NCI-H526 (cell line): ENCODE results near the gene SQOR.
"Not testable (repeated sequence)": the region's sequence is repeated elsewhere in the genome, so short reads cannot be mapped to it uniquely, and the experiment has no call there.

Experiments used
- DNase-seq, 2 experiments: peaks; one replicate each; lab custom pipeline; 2025; lab: John Stamatoyannopoulos, UW

The SQOR gene

DNA sequence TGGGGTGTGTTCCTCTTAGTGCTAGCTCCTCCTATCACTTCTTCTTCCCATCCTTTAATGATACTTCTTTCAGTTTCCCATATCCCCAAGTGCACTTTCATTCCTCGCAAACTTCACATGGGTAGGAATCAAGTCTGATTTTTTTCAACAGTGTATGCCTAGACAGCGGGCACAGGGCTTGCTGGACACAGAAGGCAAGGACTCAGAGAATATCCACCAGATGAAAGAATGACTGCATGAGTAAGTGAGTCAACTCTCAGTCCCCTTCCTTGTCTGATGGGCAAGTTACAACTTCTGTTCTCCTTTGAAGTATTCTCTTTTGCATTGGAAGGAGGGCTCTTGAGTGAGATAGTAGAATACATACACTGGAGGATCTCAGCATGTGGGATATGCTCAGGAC, 3.1 kb upstream of the SQOR start:
- DNase-seq = no peak

DNA sequence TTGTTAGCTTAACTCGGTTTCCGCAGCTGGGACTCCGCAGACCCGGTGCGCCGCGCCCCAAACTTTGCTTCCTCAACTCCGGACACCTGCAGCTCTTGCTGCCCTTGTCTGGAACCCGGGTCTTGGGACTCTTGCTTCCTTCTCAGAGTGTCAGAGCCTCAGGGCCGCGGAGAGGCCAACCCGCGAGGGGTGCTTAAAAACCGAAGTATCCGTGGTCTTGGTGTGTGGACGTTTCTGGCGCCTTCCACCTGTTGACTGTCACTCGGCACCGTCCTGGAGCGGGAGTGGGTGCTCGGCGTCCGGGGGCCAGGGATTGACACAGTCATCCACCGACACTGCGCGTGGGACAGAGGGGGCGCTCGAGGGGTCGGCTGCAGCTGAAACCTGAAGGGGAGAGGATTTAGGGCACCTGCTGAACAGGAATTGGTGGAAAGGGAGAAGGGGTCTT, 386 bp downstream of the SQOR start:
- DNase-seq = peak in 1 of 2 experiments; percentile 55

DNA sequence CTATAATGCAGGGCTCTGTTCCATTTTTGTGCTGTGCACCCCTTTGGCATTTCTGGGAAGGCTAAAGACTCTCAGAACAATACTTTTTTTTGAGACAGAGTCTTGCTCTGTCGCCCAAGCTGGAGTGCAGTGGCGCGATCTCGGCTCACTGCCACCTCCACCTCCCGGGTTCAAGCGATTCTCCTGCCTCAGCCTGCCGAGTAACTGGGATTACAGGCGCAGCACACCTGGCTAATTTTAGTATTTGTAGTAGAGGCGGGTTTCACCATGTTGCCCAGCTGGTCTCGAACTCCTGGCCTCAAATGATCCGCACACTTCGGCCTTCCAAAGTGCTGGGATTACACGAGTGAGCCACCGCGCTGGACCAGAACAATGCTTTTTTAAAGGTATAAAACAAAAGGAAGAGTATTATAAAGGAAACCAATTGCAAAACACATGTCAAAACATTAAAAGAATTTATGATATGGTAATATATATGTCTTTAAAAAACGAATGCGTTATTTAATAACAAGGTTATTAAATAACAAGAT, 999 bp downstream of the SQOR start:
- no peak for DNase-seq

DNA sequence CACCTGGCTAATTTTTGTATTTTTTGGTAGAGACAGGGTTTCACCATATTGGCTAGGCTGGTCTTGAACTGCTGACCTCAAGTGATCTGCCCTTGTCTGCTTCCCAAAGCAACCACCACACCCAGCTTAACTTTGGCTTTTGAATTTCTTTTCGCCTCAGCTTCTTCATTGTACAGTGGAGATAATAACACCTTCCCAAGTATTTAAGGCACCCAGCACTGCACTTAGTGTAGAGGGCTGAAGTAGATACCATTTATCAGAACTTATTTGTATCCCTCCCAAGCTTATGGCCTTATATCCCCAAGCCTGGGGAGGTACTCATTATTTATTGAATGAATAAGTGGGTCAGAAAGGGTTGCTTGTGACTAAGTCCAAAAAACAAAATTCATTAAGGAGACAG, 2.3 kb downstream of the SQOR start:
- no peak for DNase-seq

DNA sequence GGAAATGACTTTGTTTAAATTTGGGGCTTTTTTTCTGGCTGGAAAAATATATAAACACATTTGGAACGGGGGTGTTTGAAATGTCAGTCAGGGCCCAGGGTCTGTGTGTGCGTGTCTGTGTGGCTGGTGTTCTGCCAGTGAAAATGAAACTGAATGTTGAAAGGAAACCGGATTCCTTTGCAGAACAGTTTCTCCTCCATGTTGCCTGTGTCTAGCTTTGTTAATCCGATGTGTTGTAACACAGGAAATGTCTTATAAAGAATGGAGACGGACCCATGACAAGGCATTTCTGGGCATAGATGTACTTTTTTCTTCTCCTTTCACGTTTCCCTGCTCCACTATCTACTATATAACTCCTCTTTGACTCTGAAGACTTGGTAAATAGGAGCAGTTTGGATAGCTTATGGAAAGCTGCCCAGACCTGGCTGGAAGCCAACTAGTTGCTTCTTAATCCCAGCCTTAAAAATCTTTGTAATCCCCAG, 2.8 kb downstream of the SQOR start:
- no peak for DNase-seq

DNA sequence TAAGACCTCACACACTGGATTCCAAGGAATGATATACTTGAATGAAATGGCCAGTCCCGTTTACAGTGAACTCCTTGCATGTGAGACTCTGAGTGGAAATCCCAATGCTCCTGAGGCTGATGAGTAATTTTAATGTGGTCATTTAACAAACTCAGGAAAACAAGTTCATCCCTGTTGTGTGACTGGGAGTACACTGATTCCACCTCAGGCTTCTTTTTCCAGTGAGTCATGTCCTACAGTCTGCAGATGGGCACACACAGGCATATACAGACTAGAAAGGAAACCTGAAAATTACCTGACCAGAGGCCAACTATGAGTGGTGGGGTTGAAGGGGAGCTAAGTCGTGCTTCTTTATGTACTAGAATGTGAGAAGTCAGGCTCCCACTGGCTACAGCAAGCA, 5.8 kb downstream of the SQOR start:
- no peak for DNase-seq

DNA sequence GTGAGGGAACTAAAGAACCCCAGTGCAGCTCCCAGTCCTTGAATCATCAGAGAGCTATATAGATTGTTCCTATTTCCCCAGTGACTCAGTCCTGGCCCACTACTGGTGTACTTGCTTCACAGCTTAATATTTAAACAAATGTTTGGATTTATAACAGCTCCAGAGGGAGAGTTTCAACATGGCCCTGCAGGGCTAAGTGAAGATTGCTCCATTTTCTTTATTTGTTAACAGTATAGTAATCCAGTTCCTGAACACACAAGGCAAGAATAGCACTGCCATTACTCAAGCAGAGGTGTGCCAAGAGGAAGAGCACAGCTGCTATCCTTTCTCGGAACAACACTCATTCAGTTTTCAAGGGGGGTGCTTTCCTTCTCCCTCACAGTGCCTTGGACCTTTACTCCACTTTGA, 6.5 kb downstream of the SQOR start:
- DNase-seq = no peak

DNA sequence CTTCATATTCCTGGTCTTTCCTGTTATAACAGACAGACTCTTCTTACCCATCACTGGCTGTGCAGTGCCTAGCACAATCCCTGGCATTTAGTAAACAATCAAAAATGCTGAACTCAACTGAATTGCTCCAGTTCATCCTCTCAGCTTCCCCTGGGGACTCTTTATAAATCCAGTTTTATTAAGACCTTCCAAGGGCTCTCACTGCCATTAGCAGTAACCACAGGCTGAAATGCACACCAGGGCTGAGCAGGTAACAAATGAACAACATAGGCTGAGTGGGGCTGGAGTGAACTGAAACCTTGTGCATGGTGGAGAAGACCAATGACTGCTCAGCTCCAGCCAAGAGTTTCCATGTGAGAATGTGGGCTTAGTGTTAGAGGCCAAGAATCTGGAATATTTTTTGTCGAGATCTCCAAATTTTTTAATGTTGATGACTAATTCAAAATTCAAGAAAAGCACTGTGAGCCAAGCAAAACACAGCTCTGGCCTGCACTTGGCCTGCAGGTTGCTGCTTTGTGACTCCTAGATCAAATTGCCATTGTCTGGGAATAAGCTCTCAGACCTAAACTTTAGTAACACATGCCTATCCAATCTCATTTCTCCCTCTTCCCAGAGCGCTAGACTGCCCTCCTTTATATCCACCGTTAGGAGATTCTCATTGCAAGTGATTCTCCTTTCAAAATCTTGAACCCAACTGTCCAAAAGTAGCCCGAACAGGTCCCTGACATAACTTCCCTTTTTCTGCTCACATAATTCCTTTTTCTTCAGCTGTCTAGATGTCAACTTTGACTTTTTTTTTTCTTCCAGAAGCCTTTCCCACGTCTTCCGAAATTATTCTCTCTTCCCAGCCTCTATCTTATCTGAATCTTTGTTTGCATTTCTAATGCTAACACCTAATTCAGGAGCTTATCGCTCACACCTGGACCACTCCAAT, 7.4 kb downstream of the SQOR start:
- no peak for DNase-seq

DNA sequence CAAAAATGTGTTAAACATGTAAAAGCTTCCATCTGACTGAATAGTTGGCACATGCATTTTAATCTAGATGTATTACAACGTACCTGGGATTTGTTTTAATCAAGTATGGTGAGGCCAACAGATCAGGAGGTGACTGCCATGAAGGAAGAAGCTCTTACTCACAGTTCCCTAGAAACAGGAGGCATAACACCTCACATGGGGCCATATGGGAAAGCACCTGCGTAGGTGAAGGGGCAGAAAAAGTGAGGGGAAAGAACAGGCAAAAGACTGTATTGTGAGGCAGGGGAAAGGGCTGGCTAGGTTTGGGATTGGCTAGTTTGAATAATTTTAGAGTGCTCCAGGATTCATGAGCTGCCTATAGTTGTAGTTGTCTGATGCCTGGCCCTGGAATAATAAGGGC, 9.6 kb downstream of the SQOR start:
- DNase-seq = no peak

DNA sequence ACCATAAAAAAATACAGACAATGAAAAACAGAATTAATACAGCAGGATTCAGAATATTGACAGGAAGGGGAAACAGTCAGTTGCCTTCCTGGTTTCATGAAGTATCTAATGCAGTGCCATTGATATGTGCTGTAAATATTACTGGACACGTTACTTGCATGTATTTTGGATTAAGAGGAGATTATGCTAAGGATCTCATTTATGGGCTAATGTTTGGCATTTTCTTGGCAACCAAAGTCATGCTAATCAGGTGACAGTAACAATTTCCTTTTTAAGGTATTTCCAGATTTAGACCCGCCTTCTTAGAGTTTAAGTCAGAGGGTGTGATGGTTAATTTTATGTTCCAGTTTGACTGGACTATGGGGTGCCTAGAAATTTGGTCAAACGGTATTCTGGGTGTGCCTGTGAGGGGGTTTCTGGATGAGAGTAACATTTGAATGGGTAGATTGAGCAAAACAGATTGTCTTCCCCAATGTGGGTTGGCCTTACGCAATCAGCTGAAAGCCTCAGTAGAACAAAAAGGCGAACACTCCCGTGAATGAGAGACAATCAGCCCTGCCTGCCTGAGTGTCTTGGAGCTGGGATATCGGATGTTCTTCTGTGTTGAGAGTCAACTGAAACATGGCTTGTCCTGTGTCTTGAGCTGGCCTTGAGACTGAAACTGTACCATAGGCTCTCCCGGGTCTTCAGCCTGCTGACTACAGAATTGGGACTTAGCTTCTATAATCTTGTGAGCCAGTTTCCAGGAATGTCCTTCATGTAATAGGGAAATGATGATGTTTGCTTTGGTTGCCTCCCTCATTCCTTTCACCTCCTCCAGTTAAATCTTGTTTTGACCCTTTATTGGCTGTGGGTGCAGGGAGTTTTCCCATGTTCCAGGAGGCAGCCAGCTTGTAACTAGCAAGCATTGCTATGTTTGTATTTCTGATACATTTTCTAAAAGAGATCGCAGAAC, 10.5 kb downstream of the SQOR start:
- DNase-seq = no peak

DNA sequence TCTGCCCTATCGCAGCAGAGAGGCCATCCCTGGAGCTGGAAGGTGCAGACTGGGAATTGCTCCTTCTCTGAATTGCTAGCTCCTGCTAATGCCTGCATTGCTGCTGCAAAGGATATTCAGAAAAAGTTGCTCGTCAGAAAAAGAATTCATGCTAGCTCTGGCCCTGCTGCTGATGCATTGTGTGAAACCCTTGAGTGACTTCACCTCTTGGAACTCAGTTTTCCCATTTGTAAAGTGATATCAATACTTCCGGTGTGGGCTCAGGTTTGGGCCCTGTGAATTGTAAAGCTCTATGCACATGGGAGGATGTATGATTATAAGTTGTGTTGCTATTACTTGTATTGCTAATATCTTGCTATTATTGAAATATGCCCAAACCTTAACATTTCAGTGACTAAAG, 11.4 kb downstream of the SQOR start:
- DNase-seq = no peak

DNA sequence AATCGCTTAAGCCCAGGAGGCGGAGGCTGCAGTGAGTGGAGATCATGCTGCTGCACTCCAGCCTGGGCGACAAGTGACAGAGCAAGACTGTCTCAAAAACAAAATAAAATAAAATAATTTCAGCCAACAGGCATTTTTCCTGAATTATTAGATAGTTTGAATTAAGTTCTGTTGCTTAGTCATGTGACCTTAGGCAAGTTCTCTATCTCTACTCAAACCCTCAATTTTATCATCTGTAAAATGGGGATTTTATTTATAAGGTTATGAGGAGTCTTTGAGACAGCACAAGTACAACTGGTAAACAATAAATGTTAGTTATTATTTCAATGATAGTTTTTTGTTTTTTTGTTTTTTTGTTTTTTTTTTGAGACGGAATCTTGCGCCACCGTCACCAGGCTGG, 13.0 kb downstream of the SQOR start:
- DNase-seq = no peak

DNA sequence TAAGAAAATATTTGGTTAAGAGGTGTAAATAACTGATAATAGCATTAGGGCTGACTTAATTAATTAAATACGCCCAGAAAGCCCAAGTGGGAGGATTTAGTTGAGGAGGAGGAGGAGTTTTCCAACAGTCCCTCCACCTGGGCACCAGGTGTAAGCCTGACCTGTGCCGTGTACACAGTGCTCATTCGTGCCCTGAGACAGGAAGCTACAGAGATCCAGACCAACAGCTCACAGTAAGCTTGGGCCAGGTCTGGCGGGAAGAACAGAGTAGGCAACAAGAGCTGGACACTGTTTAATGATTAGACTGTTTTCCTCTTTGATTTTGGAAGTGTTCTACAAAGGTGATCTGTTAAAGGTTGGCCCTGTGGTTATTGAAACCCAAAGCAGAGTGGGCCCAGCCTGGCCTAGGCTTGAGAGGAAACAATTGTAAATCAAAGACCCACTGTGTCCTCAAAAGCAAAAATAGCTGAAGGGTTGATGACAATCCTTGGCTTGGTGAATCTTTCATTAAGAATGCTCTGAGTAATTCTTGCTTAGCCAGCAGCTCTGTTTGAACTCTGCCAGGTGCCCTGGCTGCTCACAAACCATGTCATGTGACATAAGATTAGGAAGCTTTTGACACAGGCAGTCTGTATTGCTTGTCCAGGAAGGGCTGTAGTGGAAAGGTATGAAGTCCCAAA, 13.8 kb downstream of the SQOR start:
- no peak for DNase-seq

DNA sequence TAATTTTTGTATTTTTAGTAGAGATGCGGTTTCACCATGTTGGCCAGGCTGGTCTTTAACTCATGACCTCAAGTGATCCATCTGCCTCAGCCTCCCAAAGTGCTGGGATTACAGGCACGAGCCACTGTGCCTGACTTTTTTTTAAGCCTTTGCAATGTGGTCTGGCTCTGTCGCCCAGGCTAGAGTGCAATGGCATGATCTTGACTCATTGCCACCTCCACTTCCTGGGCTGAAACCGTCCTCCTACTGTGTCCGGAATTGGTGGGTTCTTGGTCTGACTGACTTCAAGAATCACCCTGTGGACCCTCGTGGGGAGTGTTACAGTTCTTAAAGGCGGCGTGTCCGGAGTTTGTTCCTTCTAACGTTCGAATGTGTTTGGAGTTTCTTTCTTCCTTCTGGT, 15.2 kb downstream of the SQOR start:
- DNase-seq = not testable (repeated sequence)

DNA sequence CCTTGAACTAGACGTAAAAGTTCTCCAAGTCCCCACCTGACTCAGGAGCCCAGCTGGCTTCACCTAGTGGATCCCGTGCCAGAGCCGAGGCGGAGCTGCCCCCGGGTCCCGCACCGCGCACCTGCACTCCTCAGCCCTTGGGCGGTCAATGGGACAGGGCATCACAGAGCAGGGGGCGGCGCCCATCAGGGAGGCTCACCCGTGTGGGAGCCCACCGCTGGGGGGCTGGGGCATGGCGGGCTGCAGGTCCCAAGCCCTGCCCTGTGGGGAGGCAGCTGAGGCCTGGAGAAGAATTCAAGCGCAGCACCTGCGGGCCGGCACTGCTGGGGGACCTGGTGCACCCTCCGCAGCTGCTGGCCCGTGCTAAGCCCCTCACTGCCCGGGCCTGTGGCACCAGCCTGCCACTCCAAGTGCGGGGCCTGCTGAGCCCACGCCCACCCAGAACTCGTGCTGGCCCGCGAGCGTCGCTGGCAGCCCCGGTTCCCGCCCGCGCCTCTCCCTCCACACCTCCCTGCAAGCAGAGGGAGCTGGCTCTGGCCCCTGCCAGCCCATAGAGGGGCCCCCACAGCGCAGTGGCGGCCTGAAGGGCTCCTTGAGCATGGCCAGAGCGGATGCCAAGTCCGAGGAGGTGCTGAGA, 16.2 kb downstream of the SQOR start:
- DNase-seq = no peak

DNA sequence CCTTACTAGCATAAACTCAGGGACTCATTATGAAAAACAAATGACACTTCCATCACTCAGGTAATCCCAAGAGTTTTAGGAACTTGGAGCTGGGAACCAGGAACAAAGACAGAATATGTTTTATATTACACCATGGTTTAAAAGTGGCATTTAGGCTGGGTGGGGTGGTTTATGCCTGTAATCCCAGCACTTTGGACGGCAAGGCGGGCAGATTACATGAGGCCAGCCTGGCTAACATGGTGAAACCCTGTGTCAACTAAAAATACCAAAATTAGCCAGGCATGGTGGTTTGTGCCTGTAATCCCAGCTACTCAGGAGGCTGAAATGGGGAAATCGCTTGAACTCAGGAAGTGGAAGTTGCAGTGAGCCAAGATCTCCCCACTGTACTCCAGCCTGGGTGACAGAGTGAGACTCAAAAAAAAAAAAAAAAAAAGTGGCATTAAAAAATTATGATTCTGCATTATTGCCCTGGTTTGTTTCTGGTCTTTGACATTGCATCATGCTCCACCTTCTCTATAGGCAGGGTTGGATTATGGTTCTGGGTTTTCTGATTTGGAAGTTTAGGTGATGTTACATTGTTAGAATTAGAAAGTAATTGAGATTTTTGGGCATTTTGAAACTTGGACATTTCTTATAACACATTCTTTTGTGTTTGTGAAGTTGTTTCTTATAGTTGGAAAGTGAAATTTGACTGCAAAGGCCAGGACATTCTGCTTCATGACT, 19.0 kb downstream of the SQOR start:
- no peak for DNase-seq

DNA sequence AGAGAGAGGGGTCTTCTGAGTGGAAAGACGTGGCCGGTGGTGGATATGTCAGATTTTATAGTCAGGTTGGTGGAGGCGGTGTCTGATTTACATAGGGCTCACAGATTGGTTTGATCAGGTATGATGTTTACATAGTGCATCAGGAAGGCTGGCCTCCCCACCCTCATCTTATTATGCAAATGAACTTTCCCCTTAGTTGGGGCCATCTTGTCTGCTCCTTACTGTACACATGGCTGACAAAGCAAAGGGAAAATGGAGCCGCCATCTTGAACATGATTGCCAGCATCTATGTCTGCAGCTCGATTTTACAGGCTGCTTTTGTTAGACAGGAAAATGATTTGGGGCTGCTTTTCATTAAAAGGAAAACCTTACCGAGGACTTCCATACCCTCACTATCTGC, 19.9 kb downstream of the SQOR start:
- peak in 1 of 2 experiments; percentile 9 for DNase-seq

DNA sequence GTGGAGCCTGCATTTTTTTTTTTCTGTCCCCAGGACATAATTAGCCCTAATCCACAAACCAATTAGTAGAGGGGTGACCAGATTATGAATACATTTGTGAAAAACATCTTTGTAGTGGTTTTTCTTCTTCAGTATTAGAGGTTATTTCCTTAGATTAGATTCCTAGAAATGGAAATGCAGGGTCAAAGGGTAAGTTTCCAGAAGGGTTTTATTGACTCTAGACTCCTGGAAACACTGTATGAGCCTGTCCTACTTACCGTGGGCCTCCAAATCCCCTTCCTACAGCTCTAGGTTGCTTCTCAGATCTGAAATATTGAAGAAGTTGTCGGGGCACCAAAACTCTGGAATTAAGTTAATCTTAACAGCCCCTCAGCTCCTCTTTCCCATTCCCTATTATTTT, 22.4 kb downstream of the SQOR start:
- DNase-seq = no peak

DNA sequence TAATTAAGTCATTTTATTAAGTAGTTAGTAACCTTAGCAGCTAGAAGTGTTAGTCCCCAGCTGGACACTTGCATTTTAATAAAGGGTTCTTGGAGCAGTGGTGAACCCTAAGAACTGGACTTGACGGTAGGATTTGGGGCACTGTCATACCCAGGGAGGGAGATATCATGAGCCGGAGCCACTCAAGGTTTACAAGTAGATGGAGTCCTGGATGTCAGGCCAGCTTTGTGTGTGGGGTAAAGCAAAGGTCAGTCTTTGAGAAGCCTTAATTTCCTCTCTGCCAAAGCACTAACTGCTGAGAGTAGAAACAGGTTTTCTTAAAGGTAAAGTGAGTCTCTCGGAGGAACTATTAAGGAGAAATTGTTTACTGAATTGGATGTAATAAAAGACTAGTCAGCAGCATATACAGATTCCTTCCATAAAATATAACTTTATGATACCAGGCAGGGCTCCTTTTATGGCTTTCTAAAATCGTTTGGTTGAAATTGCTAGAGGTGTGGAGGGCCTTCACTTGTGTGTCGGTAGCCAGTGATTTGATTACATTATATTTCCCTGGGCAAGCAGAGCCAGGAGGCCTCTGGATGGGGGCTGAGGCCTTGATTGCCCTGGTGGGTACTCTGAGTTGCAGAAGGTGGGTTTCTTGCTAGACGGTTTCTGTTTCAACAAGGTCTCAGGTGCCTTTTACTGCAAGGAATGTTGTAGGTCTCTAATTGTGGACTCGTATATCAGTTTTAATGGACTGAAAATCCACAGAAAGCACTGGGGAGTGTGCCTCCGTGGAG, 23.1 kb downstream of the SQOR start:
- DNase-seq = no peak
